GM19463 (cell line): Measurements from ENCODE around the gene CFAP91.
A peak's percentile ranks its signal among the peaks of the same experiment; 100 is the strongest.

Source experiments
- ATAC-seq: cut with Tn5 transposase; IDR thresholded peaks from one replicate; pipeline ENCODE4 v1.9.1; 2021; ENCODE audit warnings: mild to moderate bottlenecking, moderate library complexity; ENCODE audit not compliant: unreplicated experiment

CFAP91 gene

DNA sequence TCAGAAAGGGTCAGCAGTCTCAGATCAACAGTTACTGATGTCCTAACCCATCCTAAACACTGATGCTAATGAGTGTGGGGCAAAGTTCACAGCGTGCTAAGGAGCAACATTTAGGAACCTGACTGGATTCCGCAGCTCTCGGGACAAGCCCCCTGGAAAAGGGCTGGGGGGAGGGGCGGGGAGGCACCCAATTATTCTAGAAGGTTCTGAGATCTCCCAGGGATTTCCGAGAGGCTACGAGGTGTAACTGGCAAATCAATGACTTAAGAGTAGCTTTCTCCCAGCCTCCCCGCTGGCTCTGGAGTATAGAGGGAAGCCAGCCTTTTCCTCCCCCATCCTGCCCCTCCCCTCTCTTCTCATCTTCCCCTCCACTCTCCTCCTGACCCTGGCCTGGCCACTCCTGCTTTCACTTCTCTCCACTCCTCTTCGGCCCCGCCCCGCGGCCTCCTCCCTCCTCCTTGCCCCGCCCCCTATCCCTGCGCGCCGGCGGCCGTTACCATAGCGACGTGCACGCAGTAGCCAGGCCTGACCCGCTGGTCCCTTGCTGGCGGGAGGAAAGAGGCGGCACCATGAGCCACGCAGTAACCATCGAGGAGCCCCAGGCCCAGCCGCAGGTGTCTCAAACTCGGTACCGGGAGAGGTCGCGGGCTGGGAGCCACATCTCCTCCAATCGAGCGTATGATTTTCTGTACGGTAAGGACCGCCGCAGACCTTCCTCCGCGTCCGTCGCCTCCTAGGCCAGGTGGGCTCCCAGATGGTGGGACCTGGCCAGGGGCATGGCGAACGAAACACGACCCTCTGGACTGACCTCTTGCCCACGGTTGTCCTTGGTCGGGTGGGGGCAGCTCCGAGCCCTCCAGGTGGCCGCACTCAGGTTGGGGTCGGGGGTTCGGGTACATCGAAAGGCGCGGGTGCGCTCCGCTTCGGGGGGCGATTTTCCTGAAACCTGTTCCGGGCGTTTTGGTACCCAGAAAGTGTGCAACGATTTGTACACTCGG, at the start of gene CFAP91:
Gene CFAP91, plus strand, starts transcription at position 493 of the 998 bp plus-strand sequence. Its CDS starts 77 bp downstream, at position 570.
- peak; percentile 91 for ATAC-seq

DNA sequence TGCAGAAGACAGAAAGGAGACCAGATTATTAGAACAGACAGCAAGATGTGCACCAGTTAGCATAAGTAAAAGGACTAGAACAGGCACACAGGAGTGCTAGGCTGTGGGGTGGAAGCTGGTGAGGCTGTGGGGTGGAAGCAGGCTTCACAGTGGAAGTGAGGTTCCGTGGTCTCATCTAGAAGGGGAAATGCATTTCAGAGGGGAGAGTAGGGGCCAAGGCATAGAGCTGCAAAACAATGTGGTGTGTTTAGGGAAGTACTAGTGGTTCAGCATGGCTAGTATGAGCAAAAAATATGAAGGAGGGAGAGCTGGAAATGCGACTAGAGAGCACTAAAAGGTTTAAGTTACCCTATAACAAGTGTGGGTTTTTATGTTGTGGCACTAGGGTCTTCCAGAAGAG, 48.9 kb upstream of the CFAP91 start:
- ATAC-seq, result no peak

DNA sequence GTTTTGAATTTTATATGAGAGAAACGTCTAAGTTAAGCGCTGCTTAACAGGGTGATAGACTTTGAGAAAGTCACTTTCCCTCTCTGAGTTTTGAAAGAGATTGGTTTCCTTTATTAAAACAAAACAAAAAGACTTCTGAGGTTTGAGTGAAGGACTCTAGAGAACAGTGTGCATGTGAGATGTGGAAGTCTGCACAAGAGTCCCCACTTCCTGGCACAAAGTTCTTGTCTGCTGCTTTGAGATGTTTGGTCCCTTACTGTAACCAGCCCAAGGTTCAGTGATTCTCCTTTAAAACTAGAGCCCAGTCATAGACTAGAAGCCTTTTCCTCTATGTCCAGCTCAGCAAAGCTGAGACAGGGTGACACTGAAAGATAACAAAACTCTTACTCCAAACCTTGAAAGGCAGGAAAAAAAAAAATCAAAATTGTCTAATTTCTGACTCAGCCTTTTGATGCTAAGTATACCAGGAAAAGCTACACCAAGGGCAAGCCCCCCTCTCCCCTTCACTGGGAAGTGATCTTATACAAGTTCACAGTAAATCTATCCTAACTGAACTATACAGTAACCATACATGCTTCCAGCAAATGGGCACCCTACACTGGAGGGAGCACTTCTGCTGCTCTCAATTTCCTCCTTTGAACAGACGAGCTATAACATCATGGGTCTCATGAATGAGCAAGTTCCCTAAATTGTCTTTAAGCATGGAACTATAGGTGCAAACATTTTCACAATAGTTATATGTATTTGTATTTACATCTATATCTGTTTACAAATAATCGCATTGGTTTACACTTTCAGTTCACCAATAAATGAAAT, 44.7 kb upstream of the CFAP91 start:
- ATAC-seq, result no peak

GRCh38 chr3:119658994-119659393, 43.8 kb upstream of the CFAP91 start:
- ATAC-seq, result no peak

DNA sequence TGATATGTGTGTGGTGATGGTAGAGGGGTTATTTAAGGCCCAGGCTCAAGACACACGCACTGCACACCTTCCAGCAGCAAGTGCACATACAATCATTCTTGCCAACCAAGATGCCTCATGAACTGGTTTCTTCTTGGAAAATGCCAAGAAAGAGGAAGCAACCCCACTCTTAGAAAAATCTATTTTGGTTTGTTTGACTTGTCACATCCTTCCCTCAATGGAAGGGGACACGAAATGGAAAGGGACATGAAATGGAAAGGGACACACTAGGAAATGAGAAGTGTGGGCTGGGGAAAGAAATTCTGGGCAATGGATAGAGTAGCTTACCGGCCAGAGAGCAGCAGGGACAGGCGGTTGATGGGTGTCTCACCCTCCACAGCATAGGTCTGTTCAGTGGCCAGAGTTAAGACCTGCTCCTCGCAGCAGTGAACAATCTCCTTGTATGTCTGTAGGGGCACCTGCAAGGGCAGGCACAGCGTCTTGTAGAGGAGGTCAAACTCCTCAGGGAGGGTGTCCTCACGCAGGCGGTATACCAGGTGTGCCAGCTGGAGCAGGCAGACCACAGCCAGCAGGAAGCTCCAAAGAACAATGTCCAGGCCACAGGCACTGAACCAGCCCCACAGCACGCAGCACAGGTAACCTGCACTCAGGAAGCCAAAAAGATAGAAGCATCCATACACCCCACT, 43.1 kb upstream of the CFAP91 start:
- no peak for ATAC-seq

GRCh38 chr3:119660474-119661440, 42.1 kb upstream of the CFAP91 start, which contains the start of gene POPDC2:
TSS of gene POPDC2 (minus strand) at chr3:119660589. CDS start at chr3:119660423, 166 bp downstream.
- ATAC-seq, result no peak

GRCh38 chr3:119662604-119663373, 40.0 kb upstream of the CFAP91 start:
- no peak for ATAC-seq

DNA sequence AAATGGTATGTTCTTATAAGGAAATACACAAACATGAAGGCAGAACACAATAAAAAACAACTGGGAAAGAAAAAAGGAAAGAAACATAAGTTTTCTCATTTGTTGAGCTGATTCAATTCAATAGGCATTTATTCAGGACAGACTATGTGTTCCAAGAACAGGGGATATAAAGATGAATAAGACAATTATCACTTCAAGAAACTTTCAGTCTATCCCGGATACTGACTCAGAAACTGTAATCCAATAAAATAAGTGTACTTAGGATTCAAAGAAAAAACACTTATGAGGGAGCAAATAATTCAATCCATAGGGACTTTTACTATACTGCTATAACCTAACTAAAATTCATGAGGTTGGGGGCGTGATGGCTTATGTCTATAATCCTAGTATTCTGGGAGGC, 38.9 kb upstream of the CFAP91 start:
- no peak for ATAC-seq

GRCh38 chr3:119664370-119664769, 38.5 kb upstream of the CFAP91 start:
- no peak for ATAC-seq

DNA sequence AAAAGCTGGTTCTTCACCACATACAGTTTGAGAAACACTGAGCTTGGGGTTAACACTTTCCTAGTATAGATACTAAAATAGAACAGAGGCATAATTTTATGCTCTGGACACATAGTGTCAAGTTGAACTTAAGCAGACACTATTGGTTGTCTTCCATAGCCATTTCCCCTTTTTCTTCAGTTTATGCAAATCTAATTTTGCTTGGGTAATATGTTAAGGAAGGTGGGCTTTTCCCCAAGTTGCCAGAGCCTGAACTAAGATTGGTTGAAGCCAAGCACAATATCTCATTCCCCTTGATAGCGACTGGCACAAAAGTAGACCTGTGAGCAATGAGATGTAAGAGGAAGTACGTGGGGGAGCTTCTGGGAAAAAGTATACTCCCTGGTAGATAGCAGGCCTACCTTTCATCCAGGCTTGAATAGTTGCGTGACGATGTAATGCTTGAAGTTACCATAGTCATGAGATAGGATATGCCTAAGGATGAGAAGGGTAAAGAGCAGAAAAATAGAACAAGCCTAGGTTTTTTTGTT, 37.9 kb upstream of the CFAP91 start:
- ATAC-seq, result no peak

DNA sequence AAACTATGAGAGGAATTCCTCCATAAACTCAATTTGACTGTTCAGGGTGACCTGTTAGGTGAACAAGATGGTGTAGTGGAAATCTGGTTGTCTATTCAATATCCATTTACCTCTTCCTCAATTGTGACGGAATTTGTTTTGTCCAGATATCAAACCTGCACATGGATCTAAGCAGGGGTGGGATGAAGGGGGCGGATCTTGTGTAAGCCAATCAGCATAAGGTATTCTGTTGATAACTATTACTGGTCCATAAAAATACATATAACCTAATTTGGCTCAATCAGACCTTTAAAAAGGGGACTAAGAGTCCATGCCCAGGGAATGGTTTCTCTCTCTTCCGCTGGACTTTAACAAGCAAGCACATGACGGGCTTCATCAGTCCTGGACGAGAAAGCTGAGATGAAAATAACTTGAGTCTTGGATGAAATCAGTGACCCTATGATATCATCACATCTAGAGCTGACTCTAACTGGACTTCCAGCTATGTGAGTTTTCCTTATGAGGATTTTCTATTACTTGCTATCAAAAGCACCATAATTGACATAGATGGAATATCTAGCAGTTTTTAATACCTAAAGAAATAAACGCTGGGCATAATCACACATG, 36.8 kb upstream of the CFAP91 start:
- no peak for ATAC-seq

- no peak for ATAC-seq
Observed at GRCh38 chr3:119669906-119670570, 32.8 kb upstream of the CFAP91 start.

DNA sequence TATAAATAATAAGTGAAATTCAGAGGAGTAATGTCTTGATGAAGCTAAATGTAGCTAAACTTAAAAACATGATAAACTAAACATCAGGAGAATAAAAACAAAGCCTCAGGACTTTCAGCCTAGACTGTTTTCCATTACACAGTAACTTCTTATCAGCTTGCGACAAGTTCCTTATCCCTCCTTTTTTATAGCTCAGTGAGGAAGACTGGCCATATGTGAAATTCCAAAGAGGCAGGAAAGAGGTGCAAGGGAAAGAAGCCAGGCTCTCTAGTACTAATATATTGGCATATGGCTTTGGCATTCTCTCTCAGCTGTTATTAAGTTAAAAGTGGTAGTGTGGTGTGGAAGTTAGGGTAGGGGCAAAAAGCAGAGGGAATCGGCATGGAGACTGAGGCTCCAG, 30.0 kb upstream of the CFAP91 start:
- ATAC-seq, result no peak

DNA sequence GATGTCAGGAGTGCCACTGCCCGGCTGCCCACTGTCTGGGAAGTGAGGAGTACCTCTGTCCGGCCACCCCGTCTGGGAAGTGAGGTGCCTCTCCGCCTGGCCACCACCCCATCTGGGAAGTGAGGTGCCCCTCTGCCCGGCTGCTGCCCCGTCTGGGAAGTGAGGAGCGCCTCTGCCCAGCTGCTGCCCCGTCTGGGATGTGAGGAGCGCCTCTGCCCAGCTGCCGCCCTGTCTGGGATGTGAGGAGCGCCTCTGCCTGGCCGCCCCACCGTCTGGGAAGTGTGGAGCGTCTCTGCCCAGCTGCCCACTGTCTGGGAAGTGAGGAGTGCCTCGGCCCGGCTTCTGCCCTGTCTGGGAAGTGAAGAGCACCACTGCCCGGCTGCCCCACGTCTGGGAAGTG, 28.9 kb upstream of the CFAP91 start:
- no peak for ATAC-seq

DNA sequence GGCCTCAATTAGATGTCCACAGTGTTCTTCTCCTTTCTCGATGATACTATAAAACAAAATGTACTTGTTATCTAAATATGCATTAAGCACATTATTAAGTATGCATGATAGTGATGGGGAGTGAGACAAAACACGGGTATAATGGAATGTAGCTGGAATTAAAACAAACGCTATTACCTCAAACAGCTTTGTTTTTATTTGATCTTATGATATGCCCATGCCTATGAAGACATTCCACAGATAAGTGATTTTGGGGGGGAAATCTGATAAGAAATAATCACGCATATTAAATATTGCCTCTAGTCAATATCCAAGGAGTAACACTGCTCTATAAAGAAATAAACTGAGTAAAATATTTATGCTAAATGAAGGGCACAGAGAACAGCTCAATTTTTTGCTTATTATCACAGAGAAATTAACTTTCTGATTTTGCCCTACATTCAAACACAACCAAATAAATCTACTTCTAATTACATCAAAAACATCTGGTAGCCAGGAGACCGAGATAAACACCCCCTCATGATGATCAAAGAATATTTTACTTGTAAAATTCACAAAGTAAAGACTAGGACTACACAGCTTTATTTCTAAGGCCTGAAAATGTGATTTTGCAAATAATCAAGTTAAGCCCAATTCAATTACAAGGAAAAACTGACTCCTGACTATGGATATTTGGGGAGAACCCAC, 27.5 kb upstream of the CFAP91 start:
- ATAC-seq, result no peak

DNA sequence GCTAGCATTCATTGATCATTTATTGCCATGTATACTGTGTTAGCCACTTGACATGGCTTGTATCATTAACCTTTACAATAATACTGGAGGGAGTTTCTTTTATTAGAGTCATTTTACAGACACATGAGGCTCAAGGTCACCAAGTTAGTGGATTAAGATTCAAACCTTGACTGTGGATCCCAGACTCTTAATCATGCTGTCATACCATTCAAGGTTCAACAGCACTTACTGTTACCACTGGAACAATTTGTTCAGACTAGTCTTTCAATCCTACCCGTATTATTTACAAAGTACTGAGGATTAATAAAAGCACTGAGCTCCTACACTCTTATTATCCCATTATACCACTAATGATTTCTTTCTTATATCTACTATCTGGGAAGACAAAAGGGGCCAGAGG, 26.8 kb upstream of the CFAP91 start:
- no peak for ATAC-seq
